Measurements from ENCODE around the gene TFF1.

The TFF1 gene

GRCh38 chr21:42384156-42384945 lies 18.0 kb upstream of the TFF1 start:
- H3K4me3 Mint-ChIP-seq = no peak overlapping the region
- TF ChIP-seq, protein P1, sequence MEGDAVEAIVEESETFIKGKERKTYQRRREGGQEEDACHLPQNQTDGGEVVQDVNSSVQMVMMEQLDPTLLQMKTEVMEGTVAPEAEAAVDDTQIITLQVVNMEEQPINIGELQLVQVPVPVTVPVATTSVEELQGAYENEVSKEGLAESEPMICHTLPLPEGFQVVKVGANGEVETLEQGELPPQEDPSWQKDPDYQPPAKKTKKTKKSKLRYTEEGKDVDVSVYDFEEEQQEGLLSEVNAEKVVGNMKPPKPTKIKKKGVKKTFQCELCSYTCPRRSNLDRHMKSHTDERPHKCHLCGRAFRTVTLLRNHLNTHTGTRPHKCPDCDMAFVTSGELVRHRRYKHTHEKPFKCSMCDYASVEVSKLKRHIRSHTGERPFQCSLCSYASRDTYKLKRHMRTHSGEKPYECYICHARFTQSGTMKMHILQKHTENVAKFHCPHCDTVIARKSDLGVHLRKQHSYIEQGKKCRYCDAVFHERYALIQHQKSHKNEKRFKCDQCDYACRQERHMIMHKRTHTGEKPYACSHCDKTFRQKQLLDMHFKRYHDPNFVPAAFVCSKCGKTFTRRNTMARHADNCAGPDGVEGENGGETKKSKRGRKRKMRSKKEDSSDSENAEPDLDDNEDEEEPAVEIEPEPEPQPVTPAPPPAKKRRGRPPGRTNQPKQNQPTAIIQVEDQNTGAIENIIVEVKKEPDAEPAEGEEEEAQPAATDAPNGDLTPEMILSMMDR (IDR thresholded peaks at IDR 0.05) = no peak
- H3K9me3 Mint-ChIP-seq = peaks cover 37% of the 10 kb centered on the region
- H3K36me3 Mint-ChIP-seq (ENCODE audit: low read depth) = no peaks in the 10 kb centered on the region
- H3K4me1 Mint-ChIP-seq = peaks cover 39% of the 10 kb centered on the region
- H3K27me3 Mint-ChIP-seq (ENCODE audit: low read depth, poor library complexity) = peaks cover 38% of the 10 kb centered on the region
- no peak overlapping the region for H3K27ac Mint-ChIP-seq
- no peak for DNase-seq

DNA sequence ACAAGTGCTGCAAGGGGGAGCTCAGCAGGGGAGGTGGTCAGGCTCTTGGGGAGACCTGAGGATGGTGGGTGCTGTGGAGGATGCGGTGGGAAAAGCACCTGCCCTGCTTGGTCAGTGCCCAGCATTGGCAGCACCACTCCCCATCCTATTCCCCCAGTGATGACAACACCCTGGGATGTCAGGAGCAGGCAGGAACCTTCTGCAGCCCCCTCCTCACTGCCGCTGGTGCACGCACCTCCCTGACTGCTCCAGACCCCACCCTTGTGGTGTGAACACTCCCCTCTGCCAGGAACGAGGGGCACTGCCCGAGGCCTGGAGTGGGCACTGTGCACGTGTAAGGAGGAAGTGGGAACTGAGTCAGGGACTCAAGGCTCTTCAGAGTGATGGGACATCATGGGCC lies 17.0 kb upstream of the TFF1 start:
- H3K36me3 Mint-ChIP-seq (ENCODE audit: low read depth) = no peaks in the 10 kb centered on the region
- H3K9me3 Mint-ChIP-seq = peaks cover 30% of the 10 kb centered on the region
- no peak overlapping the region for H3K4me3 Mint-ChIP-seq
- TF ChIP-seq, protein P1 (IDR thresholded peaks at IDR 0.05) = no peak
- H3K27ac Mint-ChIP-seq = no peak overlapping the region
- H3K4me1 Mint-ChIP-seq = peaks cover 30% of the 10 kb centered on the region
- peaks cover 40% of the 10 kb centered on the region for H3K27me3 Mint-ChIP-seq (ENCODE audit: low read depth, poor library complexity)
- DNase-seq = no peak

DNA sequence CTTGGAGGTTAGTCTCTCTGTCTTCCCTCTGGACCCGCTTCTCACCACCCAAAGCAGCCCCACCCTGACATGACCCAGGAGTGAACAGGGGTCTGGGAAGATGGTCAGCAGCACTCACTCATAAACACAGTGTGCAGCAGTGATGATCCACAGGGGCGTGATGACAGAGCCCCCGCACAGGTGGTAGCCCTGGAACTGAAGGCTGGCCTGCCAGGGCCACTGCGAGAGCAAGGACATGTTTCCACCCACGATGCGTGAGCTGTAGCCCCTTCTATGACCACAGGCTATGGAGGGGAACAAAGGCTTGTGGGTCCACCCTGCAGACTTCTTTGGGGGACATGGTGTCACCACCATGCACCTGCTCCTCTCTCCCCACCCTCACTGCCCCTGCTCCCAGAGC lies 16.6 kb upstream of the TFF1 start:
- Mint-ChIP-seq H3K27ac (no peak overlapping the region), H3K36me3 (ENCODE audit: low read depth) (no peaks in the 10 kb centered on the region), H3K9me3 (peaks cover 28% of the 10 kb centered on the region), H3K4me3 (no peak overlapping the region), H3K4me1 (peaks cover 26% of the 10 kb centered on the region), H3K27me3 (ENCODE audit: low read depth, poor library complexity) (peaks cover 40% of the 10 kb centered on the region)
- DNase-seq = no peak
- TF ChIP-seq, protein P1 (IDR thresholded peaks at IDR 0.05) = no peak

- no peak for DNase-seq
- Mint-ChIP-seq H3K4me1 (peaks cover 14% of the 10 kb centered on the region), H3K4me3 (no peak overlapping the region), H3K27me3 (ENCODE audit: low read depth, poor library complexity) (peaks cover 37% of the 10 kb centered on the region), H3K9me3 (peaks cover 15% of the 10 kb centered on the region), H3K27ac (no peak overlapping the region), H3K36me3 (ENCODE audit: low read depth) (no peaks in the 10 kb centered on the region)
- TF ChIP-seq, protein P1 (IDR thresholded peaks at IDR 0.05) = peak; percentile 47
Observed at GRCh38 chr21:42381347-42381984, 15.1 kb upstream of the TFF1 start.

GRCh38 chr21:42379426-42380215 lies 13.3 kb upstream of the TFF1 start:
- no peak overlapping the region for H3K27ac Mint-ChIP-seq
- peaks cover 15% of the 10 kb centered on the region for H3K9me3 Mint-ChIP-seq
- H3K4me1 Mint-ChIP-seq = peaks cover 17% of the 10 kb centered on the region
- no peak overlapping the region for H3K4me3 Mint-ChIP-seq
- H3K27me3 Mint-ChIP-seq (ENCODE audit: low read depth, poor library complexity) = peaks cover 35% of the 10 kb centered on the region
- no peaks in the 10 kb centered on the region for H3K36me3 Mint-ChIP-seq (ENCODE audit: low read depth)
- no peak for DNase-seq
- TF ChIP-seq, protein P1 (IDR thresholded peaks at IDR 0.05) = no peak

All from nephron progenitor cell (in vitro differentiated cells).